ENCODE measurements around the gene MTUS2. TPM values are rescaled to one million over a fixed set of nuclear protein-coding genes. Genes with fewer than 3 reads are reported as not detected.
A peak's percentile ranks its signal among the peaks of the same experiment; 100 is the strongest.

The MTUS2 gene
- polyA plus RNA-seq, 10 donors = 16.9 to 35.5 (median 25.8) TPM

DNA sequence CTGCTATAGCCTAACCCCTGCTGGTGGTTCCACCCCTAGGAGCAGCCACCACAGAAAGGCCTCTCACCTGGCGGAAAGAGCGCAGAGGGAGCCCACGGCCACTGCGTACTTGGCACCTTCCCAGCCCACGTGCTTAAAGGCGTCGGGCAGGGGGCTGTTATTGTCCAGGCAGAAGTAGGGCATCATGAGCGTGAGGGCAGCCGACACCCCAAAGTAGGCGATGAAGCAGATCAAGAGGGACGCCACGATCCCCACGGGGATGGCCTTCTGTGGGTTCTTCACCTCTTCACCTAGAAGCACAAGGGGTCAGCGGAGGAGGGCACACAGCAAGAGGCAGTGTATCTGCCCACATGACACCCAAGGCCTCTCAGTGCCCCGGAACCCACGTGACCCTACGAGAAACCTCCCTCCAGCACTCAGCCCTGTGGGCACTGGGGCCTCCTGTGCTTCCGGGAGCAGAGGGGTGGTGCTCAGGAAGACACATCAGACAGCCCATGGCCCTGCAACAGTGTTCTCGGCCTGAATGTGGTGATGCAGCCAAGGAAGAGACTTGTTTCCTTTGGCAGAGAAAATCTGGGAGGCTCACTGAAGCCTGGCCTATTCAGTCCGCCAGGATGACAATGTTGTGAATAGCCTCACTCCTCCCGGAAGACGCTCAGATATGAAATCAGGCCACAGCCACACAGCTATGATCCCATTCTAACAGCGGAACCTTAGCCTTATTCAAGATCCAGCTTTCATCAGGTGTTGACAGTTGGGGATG, 703.2 kb downstream of the MTUS2 start:
- DNase-seq = peak; percentile 51 to 72 (median 55)

DNA sequence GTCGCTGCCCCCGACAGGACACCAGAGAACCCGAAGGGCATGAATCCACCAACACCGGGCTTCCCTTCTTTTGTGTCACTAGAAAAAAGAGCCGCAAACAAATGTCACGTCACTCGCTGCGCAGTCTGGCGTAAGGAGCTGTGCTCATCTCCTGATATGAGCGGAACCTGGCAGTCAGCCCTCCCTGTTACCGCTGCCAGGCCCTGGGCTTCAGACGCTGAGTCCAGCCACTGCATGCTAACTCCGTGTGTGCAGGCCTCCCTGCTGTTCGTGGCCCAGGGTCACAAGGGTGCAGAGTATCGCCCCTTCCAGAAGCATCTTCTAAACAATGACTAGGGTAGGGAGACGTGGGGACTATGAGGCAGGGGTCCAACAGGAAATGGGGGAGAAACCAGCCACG, 704.0 kb downstream of the MTUS2 start:
- no peak for DNase-seq

DNA sequence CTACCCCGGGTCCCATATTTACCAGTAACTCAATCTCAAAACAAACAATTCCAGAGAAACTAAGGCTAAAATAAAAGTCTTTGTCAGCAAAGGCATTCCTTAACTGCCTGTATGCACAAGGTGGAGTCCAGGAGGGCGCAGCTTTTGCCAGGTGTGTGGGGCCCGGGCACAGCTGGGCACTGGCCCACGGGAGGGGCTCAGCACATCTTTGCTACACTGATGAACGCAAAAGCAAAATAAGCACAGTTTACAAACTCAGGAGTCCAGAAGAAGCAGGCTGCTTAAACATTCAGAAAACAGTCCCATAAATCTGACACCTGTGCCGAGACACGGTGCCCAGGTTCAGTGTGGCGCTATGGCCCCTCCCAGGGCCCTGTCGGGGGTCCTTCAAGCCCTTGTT, 704.5 kb downstream of the MTUS2 start:
- no peak for DNase-seq

DNA sequence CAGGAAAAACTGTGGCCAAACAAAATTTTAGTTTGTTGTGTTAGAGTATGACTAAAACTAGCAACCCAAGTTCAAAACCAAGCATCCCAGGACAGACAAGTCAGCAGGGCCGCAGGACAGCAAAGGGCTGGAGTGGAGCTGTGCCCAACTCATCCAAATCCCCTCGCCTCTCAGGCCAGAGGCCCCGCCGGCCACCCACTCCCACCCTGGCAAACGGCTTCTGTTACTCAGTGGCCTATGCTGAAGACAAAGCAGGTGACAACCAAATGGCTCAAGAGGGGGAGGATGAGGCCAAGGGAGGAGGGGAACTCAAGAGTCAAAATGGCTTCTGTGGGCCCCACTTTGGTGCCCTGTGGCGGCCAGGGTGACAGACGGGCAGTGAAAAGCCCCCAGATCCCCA, 705.6 kb downstream of the MTUS2 start:
- no peak for DNase-seq

DNA sequence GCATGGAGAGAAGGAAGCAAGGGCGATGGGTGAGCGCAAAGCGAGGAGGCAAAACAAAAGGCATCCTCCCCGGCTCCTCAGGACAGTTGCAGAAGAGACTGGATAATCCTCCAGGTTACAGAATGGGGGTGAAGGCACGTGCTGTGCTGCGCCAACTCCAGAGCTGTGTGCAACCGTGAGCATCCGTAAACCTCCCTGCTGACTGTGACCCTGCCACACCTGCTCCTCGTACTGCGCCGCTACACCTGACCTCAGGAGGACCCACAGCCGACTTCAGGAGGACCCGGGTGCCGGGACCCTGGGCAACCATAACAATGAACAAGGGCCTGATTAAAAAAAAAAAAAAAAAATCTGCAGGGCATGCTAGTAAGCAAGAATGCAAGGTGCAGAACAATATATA, 706.6 kb downstream of the MTUS2 start:
- DNase-seq = no peak

DNA sequence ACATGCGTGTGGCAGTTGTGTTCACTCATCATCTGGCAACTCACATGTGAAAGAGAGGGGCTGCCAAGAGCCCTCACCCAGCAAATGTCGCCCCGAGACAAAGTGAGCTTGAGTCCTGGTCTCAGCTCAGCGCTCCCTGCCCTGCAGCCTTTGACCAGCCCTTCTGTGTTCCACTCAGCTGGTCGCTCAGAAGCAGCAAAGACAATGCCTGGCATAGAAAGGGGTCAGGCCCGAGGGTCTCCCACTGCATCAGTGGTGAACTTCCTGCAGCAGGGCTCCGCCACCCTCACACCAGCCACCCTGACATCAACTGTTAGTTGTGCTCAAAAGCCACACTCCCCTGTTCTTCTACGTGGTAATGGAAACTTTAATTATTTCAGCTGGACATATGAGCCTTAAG, 707.4 kb downstream of the MTUS2 start:
- no peak for DNase-seq

DNA sequence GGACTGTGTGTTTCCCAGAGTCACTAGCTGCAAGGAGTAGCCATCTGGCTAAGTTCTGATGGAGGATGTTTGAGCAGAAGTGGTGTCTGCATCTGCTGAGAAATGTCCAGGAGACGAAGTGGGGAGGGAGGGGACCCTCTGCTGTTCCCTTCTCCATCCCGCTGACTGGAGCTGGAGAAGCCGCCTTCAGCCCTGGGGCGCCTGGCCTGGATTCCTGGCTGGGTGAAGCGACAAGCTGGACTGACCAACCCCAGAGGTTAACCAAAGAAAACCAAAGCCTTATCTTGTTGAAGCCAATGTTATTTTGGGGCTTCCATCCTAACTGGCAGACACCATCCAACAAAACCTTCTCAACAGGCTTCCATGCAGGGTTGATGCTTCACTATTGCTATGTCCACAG, 707.8 kb downstream of the MTUS2 start:
- DNase-seq = no peak

DNA sequence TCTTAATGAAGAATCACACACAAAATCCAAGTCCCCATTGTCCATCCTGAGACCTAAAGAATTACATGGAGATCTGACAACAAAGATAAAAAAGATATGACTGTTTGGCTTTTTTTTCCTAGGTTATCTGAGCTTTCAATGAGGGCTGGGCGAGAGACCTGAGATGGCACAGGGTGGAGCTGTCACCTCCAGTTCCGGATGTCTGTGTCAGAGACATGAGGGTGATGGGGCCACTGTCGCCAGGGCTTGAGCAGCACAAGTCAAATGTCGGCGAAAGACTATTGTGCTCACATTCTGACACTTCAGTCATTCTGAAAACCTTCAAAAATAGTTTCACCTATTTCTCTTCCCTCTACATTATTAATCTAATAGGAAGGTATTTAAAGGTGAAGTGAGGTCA, 709.6 kb downstream of the MTUS2 start:
- DNase-seq = no peak

DNA sequence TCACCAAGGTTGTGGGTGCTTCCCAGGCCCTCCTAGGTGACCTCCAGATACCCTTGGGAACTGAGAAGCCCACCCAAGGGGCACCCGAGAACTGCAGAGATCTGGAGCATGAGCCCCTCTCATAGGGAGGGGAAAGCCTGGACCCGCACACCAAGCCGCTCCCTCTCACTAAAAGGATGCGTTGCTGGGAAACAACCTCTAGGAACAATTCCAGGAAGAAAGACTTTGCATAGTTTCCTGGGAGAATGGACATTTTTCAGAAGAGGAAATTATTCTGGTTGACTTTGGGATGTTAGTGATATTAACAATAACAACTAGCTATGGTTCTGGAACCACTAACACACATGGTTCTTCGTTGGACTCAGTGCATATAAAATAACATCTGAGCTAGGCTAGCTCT, 710.8 kb downstream of the MTUS2 start:
- DNase-seq = peak in 2 of 3 donors; percentile 59 to 60

DNA sequence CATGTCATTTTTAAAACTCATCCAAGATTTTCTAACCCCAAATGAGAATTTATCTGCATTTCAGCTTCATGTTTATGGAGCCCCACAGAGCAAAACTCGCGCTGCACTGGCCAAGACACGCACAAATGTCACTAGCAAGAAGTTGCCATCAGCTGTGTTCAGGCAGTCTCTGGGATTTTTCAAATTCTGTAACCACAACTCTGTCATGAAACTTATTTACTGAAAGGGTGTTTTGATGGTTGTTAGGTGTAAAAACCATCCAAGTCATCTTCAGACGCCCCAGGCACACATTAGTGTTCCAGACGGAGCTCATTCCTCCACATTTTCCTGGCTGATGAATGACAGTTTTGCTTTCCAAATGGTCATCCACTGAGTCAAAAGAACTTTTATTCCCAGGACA, 712.0 kb downstream of the MTUS2 start:
- DNase-seq = peak; percentile 53 to 87 (median 80)

DNA sequence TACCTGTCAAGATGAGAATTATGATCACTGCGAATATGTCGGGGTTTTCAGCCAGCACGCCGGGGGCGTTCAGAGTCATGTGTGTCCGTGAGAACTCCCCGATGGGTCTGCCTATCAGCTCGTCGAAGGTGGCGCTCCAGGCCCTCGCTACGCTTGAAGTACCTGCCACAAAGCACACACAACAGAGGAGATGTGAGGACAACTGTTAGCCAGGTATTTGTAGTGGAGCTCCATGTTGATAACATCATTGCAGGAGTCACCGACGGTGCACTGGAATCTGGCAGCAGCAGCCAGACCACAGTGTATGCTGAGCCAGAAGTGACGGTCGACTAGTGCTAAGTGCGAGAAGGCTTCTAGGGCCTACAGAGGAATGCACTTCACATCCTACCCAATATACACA, 712.7 kb downstream of the MTUS2 start:
- peak in 1 of 3 donors; percentile 43 for DNase-seq

DNA sequence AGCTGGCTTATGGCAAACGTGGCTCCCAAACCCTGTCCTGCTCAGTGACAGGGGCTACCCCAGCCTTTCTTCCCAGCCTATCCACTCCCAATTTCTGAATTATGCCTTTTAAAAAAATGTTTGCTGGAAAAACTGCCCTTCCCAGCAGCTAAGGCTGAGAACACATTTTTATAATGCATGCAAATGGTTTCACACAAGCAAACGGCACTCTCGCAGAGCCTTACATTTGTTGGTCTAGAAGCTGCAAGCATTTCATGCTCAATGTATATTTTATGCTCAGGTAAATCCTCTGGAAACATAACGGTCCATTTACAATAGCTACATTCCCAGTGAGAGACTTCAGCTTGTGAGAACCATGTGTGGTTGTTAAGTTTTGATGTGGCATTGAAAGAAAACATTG, 713.9 kb downstream of the MTUS2 start:
- DNase-seq = no peak

DNA sequence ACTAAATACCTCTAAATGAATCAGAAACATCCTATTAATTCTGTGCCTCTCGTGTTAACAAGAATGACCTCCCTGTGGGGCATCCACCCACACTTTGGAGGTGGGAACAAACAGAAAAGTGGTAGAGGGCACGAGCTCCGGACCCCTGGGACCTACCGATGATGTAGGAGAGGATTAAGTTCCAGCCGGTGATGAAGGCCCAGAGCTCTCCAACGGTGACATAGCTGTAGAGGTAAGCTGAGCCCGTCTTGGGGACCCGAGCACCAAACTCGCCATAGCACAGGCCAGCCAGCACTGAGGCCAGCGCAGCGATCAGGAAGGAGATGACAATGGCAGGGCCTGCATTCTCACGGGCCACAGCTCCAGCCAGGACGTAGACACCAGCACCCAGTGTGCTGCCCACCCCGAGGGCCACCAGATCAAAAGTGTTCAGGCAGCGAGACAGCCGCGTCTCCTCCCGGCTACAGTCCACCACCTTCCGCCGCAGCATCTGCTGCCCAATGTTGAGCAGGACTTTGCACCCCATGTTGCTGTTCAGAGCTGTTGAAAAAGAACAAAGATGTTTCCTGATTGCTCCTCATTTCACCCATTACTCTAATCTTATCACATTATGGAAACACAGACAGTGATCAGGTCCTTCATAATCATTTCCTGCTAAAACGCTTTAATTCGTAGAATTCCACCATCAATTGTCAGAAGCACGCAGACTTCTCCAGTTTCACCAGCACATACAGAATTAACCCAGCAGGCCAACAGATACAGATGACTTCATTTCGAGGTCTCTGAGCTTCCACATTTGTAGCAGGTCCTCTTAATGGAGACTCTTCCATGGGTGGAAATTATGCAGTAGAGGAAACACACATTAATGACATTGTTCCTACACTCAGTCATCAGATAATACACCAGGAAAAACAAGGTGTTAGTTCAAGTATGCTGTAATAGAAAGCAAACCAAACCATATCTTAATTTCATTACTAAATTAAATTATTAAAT, 715.8 kb downstream of the MTUS2 start:
- DNase-seq = no peak

DNA sequence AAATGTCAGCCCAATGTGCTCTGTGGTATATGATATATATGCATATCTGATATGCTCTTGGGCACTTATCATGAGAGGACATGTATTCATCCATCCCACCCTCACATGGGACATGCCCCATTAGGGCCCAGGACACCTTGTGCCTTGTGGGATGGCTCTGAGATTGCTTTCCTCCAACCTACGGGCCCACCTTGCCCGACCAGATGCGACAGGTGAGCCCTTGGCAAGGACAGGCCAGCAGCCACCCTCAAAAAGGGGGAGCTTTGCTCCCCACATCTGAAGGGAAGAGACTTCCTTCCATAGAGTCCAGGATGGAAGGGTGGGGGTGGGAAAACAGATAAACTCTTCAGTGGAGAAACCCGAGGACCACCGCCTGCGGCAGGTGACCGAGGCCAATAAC, 716.7 kb downstream of the MTUS2 start:
- no peak for DNase-seq

DNA sequence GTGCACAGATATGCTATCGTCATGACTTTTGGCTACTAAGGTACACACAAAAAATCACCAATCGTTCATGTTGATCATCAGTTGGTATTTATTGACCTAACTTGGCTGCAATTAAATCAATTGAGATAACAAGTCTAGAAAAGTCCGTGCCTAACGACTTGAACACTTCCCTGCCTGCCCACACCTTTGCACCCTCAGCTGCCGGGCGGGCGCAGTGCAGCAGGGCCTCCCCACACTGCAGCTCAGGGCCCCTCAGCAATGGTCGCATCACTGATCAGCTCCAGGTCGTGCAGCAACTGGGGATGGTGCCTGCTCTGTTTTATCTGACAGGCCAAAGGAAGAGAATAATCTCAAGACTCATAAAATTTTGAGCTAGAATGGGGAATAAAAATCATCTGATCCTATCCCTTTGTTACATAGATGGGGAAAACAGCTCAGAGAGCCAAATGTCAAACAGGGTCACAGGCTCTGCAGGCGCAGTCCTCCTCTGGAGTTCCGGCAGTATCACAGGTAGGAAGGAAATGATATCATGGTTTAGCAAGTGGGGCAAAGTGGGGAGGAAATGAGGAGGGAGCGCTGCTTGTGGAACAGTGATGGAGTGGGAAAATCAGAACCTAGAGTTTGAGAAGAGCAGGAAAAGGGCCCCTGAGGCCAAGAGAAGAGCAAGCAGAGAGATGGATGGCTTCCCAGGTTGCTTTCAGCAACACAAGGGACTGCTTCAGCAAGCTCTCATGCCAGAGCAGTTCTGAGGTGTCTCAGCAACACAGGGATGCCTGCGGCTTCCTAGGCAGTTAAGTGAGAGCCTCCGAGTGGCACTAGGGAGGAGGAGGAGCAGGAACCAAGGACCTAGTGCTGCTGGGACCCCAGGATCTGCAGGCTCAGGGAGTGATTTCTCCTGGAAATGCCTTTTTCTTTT, 717.9 kb downstream of the MTUS2 start:
- DNase-seq = no peak

DNA sequence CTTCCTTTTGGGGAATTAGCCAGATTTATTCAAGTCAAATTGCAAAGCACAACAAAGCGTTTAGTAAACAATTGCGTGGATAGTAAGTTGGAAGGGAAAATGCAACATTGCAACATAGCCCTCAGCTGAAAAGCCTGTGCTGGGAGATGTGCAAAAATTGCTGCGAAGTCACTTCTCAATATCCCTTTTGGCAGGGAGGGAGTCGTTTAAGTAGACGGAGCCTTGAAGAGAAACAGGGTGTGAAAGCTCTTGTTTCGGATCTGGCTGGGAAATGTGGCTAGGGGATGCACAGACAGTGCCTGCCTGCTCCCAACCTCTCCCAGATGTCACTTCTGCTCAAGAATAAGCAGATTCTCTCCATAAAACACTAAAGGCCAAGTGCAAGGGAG, 718.5 kb downstream of the MTUS2 start:
- peak in 1 of 3 donors; percentile 78 for DNase-seq

DNA sequence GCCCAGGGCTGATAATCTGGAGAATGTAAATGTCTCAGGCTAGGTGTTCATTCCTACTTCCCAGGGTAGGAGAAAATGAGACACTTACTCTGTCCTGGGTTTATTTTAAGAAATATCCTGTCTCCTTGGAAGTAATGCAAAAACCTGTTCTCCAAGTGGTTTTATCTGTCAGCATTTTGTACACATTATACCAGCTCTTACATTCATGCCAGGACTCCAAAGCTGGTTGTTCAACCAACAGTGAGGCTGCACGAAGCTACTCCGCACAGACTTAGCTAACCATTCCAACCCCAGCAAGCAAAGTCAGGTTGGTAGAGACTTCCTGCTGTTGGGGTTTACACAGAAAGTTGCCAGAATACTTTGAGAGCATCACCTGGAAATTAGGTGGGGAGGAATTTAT, 719.7 kb downstream of the MTUS2 start:
- DNase-seq = no peak

DNA sequence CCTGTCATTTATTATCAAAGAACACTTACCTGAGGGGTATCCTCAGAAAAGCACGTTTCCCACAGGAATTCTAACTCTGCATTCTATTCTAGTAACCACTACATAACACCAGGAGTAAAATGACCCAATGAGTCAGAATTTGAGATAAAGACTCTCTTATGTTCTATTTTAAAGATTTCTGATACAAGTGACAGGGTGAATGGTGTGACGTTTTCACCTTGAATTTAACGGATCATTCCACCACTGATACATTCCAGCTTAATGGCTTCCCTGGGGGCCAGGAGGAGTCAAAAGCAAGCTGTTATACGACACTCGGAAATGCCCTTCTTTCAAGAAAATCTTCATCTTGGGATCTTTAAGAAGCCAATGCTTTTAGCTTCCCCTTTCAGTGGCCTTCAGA, 720.2 kb downstream of the MTUS2 start:
- DNase-seq = no peak

DNA sequence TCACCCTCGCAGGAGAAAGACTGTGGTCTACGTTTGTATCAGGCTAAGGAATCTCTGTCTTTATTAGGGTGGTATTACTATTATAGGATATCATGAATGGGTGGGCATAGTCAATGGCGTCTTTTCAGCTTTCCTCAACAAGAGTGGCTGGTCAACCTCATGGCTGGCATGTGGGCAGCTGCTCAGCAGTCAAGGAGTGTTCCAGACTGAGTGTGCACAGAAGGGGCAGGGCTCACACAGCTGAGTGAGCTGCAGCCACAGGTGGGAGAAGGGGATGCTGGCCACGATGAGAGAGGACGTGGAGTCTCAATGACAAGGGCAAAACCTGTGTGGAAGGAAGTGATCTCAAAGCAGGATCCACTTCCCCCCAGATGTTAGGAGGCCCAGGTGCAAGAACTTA, 720.7 kb downstream of the MTUS2 start:
- no peak for DNase-seq

DNA sequence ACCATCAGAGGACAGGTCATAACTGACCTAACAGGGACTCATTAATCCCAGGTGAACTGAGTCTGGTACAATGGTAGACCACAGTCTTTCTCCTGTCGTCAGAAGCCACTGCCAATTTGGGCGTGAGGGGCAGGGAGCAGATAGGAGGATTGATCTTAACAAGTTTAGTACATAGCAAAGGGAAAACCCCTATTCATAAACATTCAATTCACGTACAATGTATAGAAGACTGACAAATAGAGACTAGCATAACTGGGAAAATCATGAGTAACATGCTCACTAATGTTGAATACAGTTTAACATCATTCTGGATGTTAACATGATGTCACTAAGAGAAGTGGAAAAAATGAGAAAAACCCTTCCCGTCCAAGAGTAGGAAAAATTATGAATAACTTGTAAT, 721.3 kb downstream of the MTUS2 start:
- DNase-seq = no peak

DNA sequence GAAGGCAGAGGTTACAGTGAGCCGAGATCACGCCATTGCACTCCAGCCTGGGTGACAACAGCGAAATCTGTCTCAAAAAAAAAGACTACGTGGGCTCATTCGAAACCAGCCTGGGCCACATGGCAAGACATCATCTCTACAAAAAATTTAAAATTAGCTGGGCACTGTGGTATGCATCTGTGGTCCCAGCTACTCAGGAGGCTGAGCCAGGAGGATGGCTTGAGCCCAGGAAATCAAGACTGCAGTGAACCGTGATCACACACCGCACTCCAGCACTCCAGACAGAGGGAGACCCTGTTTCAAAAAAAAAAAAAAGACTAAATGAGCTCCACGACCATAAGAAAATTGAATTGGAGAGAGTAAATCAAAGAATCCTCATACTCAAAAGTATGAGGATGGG, 722.2 kb downstream of the MTUS2 start:
- no peak for DNase-seq
